Activated CD8-positive, alpha-beta memory T cell treated with anti-CD3 and anti-CD28 coated beads for 1 hour (primary cell): ENCODE measurements around the gene ATP1A4.

ENCODE experiments used
- DNase-seq, 2 donors: peaks; one replicate each; pipeline ENCODE4 v3.0.0-alpha.2; 2020; ENCODE audit warnings: low read depth in 1 of 2; ENCODE audit errors: extremely low read depth in 1 of 2

Gene ATP1A4

GRCh38 chr1:160139840-160140239, 11.6 kb upstream of the ATP1A4 start:
- no peak for DNase-seq

- no peak for DNase-seq
Measured at GRCh38 chr1:160143695-160144094, 7.7 kb upstream of the ATP1A4 start.

- no peak for DNase-seq
Measured at GRCh38 chr1:160144921-160145320, 6.5 kb upstream of the ATP1A4 start.

GRCh38 chr1:160146107-160146506, 5.3 kb upstream of the ATP1A4 start:
- DNase-seq = no peak

- no peak for DNase-seq
Measured at GRCh38 chr1:160148121-160148520, 3.3 kb upstream of the ATP1A4 start.

GRCh38 chr1:160149233-160149632, 2.2 kb upstream of the ATP1A4 start:
- DNase-seq = no peak

- no peak for DNase-seq
Measured at GRCh38 chr1:160149716-160150115, 1.7 kb upstream of the ATP1A4 start.

GRCh38 chr1:160154790-160155189, 3.4 kb downstream of the ATP1A4 start:
- DNase-seq = no peak

- DNase-seq = no peak
Measured at GRCh38 chr1:160156361-160156760, 5.0 kb downstream of the ATP1A4 start.

- DNase-seq = no peak
Measured at GRCh38 chr1:160157174-160157573, 5.8 kb downstream of the ATP1A4 start.

GRCh38 chr1:160158031-160158430, 6.6 kb downstream of the ATP1A4 start:
- no peak for DNase-seq

GRCh38 chr1:160158534-160158933, 7.1 kb downstream of the ATP1A4 start:
- no peak for DNase-seq

- DNase-seq = no peak
Measured at GRCh38 chr1:160159846-160160245, 8.4 kb downstream of the ATP1A4 start.

- no peak for DNase-seq
Measured at GRCh38 chr1:160161965-160162705, 10.7 kb downstream of the ATP1A4 start.

GRCh38 chr1:160162931-160163330, 11.5 kb downstream of the ATP1A4 start:
- no peak for DNase-seq

GRCh38 chr1:160163615-160164014, 12.2 kb downstream of the ATP1A4 start:
- no peak for DNase-seq

GRCh38 chr1:160164121-160164520, 12.7 kb downstream of the ATP1A4 start:
- DNase-seq = no peak

GRCh38 chr1:160166166-160166868, 14.9 kb downstream of the ATP1A4 start:
- no peak for DNase-seq

- DNase-seq = no peak
Measured at GRCh38 chr1:160167056-160167455, 15.7 kb downstream of the ATP1A4 start.

- DNase-seq = no peak
Measured at GRCh38 chr1:160167580-160167979, 16.2 kb downstream of the ATP1A4 start.

- no peak for DNase-seq
Measured at GRCh38 chr1:160168016-160168415, 16.6 kb downstream of the ATP1A4 start.

- no peak for DNase-seq
Measured at GRCh38 chr1:160168609-160169369, 17.4 kb downstream of the ATP1A4 start.
